Stimulated activated naive CD4-positive, alpha-beta T cell treated with Interleukin-2 at 50 U/mL for 16 hours (primary cell): ENCODE measurements around the gene PTPRD.

ENCODE experiments used
- DNase-seq: peaks from one replicate; lab custom pipeline; 2025; lab: John Stamatoyannopoulos, UW

Gene PTPRD

DNA sequence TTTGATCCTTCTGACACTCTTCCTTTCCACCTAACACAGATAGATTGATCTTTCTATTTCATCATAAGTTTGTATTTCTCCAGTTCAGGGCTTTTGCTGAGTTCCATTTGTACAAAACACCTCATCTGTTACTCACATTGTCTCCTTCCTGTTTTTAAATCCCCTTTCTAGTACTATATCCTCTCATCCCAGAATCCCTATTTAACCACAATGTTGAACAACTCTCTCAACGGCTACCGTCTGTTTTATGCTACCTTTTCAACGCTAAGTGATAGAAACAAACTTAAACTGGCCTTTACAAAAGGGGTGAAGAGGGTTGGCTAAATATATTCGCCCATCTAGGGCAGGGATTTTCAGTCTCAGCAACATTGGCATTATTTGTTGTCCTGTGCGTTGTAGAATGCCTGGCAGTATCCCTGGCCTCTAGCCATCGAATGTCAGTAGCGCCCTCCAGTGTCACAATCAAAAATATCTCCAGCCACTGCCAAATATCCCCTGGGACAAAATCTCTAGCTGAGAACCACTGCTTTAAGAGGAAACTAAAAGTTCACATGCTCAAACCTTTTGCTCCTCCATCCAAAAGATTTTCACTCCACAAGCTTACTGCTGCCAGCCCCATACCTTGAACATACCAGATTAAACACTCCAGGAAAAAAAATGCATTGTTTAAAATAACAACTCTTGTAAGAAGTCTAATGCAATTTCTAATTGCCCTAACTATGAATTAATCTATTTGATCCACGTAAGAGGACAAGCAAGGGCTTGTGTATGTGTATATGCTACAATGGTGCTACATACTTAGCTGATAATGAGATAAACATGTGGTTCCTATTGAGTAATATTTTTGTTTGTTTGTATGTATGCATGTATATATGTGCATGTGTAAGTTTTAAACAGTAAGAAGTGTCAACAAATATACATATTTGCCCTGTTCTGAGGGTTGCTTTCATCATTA, 344.0 kb downstream of the PTPRD start:
- DNase-seq: no peak

DNA sequence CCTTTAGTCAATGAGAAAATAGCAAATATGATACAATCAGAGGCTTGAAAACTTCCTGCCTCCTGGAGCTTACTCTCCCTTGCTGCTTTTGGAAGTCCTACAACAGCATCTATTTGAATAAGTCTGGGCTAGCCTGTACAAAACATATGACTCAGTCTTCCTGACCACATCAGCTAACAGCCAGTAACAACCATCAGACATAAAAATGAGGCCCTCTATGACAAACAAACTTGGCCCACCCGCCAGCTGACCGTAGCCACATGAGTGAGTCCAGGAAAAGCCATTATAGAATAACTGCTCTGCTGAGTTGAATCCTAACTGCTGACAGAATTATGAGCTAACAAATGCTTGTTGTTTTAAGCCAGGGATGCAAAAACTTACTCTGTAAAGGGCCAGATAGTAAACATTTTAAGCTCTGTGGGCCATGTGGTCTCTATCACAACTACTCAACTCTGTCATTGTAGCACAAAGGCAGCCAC, 347.6 kb downstream of the PTPRD start:
- DNase-seq: no peak

GRCh38 chr9:10260501-10260900, 352.3 kb downstream of the PTPRD start:
- no peak for DNase-seq

GRCh38 chr9:10259668-10260067, 353.1 kb downstream of the PTPRD start:
- DNase-seq: no peak

GRCh38 chr9:10255758-10256157, 357.0 kb downstream of the PTPRD start:
- no peak for DNase-seq

- no peak for DNase-seq
Observed at GRCh38 chr9:10254338-10254737, 358.5 kb downstream of the PTPRD start.

DNA sequence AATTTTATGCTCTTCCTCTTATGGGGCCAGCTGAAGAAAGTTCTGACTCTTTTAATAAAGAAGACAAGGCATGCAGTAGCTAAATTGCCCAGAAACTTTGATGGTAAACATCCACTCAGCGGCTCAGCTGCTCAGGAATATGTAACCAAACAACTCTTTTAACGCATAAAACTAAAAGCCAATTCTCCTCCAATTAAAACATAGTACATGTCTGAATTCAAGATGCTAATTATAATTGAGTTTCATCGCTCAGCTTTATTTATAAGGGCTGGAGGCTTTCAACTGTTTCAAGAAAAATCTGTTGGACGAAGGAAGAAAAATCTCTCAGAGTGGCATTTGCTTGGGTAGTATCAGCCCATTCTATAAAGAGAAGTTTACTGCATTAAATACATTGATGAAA, 359.5 kb downstream of the PTPRD start:
- DNase-seq: no peak

DNA sequence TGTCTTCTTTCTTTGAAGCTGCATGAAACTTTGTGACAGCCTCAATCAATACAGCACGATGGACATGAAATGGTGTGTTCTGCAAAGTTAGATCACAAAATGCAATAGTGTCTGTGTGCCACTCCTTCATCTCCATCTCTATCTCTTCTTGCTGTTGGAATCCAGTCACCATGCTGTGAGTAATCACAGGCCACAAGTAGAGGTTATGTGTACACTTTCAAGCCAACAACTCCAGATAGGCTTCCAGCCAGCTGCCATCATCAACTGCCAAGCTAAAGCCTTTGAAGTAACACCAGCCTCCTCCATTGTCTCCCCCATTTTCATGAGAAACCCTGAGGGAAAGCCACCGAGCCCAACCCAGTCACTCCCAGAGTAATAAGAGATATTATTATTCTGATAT, 360.6 kb downstream of the PTPRD start:
- no peak for DNase-seq

DNA sequence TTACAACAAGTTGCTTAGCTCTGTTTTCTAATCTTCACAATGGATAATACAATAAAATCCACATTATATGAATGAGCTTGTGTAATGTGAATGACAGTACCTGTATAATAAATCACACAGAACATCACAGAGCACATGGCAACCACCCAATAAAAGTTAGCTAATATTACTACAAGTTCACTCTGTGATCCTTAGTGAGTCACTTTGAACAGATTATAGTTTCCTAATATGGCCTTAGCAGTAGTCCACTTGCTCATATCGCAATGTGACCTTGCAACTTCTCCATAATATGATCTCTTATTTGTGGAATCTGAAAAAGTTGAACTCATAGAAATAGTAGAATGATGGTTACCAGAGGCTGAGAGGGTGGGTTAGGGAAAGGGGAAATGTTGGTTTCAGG, 361.3 kb downstream of the PTPRD start:
- DNase-seq: no peak

DNA sequence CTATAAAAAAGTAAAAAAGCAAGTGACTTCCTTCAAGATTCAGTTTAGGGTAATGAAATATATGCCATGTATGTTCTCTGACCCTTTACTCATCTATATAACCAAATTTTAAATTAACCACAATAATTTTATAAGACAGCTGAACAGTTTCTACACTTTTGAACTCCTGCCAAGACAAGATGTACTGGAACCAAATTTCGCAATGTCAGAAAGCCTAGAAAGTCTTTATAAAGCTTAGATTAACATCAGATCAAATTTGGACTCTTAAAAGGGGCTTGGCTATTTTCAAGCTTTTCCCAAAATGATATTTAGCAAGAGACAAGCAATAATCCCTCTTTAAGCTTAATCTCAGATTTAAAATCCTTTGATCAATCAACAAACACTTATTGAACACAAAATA, 362.6 kb downstream of the PTPRD start:
- DNase-seq: no peak

- DNase-seq: no peak
Observed at GRCh38 chr9:10248890-10249289, 363.9 kb downstream of the PTPRD start.

DNA sequence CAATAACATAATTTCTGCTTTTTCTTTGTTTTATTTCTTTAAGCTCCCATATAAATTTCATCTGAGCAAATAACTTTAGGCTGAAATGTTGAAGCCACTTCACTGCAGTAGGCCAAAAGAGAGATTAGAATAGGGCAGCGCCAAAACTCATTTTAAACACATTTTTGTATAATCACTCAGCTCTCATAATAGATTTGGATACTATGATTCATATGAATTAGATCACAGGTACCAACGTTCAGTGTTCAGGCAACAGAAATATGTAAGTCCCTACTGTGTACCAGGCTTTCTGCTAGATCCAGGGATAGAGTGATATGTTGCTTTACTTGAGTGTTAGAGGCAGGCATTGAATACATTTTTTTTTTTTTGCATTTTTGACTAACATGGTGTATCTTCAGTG, 370.5 kb downstream of the PTPRD start:
- DNase-seq: no peak

- no peak for DNase-seq
Observed at GRCh38 chr9:10238087-10238486, 374.7 kb downstream of the PTPRD start.

DNA sequence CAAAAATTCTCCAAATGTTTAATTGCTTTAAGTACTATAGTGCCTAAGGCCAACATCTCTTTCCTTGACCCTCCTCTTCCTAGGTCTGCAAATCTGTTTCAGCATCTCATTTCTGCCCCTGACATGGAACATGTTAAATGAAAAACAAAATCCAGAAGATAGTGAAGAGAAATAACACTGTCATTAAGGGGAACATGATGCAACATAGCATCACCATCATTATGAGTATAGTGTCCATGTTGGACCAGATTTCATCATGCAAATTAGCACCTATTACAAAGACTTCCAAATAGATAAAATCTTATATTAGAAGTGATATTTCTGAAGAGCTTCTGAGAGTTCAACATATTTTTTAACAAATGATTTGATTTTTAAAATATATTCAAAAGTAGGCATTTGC, 375.2 kb downstream of the PTPRD start:
- no peak for DNase-seq

DNA sequence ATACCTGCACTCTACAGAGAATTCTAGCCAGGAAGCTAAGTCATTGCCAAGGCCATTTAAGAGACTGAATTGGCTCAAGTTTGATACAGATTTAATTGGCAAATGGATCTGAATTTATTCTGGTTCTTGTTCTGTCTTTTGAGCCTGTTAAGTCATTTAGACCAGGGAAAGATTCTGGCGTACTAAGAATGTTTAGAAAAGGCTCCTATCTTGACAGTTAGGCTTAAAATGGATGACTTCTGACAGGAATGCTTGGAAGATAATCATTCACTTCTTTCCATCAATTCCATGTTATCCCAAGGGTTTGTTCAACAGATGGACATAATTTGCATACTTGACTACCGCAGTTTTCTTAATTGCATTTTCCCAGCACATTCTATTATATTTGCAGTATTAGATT, 376.6 kb downstream of the PTPRD start:
- no peak for DNase-seq

DNA sequence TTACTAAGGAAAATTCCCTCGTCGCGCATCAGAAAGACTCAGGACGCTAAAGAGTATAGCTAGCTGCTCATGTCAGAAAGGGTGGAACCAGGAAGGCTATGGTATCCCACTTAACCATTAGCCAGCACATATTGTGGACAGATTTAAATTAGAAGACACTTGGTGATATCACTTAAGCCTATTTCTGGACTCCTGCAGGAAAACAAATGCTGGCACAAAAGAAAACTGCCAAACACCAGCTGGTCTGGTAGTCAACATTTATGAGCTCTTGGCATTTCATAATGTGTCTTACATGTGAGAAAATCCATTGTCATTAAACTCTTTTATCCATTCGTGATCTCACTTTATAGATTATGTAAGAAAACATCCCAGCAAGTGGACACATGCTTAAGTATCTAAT, 377.4 kb downstream of the PTPRD start:
- DNase-seq: no peak

GRCh38 chr9:10232352-10232930, 380.4 kb downstream of the PTPRD start:
- no peak for DNase-seq

- DNase-seq: no peak
Observed at GRCh38 chr9:10230512-10230911, 382.3 kb downstream of the PTPRD start.

DNA sequence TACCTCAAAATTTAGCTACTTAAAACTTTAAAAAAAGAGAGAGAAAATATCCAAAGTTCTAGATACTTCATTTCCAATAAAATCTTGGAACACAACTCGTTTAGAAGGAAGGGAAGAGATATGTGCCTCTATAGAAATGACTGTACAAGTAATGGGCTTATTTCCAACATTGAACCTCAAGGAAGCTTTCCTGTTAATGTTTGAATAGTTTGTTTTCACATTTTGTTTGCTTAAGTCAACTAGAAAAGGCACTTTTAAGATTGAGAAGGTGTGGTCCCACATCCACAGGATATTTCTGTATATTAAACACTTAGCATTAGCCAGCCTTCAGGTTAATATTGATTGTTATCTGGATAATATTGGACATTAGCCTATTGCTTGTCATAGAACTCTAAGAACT, 384.7 kb downstream of the PTPRD start:
- DNase-seq: no peak

DNA sequence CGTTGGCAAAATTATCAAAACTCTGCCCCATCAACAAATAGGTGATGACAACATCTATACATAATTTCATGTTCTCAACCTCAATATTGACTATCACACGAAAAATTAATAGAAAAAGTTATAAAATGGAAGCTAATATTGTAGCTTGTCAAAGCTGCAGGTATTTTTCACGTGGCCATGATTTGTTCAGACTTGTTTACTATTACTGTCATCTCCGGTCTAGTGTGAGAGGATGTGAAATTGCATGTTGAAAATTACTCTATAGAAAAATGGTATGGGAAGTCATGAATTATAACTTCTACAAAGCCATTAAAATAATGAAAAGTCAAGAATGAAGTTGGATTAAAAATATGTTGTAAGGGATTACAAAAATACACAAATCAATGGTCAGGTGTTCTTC, 385.8 kb downstream of the PTPRD start:
- no peak for DNase-seq

GRCh38 chr9:10212702-10213101, 400.1 kb downstream of the PTPRD start:
- no peak for DNase-seq

DNA sequence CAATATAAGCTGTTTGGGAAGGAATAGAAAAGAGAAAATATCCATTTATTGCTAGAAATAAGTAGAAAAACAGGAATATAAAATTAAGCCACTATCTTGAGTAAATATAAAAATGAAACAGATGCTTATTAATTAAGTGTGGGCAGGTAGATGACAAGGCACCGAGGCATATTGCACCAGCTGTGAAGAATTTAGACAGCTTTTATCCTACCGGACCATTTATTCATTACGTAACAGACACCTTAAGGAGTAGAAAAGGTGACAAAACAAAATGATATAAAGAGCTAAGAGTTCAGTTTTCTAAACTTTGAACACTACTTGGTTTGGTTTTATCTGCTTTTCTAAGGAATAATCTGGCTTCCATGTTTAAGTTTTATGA, 404.1 kb downstream of the PTPRD start:
- DNase-seq: no peak

DNA sequence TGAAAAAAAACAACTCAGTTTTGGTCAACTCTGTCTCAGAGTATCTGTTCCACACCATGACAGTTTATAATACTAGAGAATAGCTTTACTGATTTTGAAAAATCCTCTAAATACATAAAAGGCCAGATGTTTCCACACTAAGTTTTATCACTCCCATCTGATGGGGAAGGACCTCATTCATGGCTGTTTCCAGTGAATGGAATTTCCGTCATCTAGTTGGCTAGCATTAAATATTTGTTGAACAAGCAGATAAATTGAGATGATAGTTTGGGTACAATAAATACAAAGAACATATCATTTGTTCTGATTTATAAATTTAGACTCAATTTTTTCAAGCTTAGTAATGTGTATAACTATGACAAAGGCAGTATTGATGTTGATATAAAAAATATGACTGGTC, 408.5 kb downstream of the PTPRD start:
- DNase-seq: no peak

GRCh38 chr9:10173561-10173960, 439.2 kb downstream of the PTPRD start:
- DNase-seq: no peak
